Subcutaneous adipose tissue (tissue), 4 donors: Measurements from ENCODE around the gene STIM2. TPM values are rescaled to one million over a fixed set of nuclear protein-coding genes. Genes with fewer than 3 reads are reported as not detected.

Experiments used
- CTCF ChIP-seq: fragments of 450-650 bp; IDR thresholded peaks from one replicate; pipeline ENCODE4 v1.5.1; 2016; ENCODE audit warnings: low read depth, mild to moderate bottlenecking, control low read depth, antibody characterized with exemption, moderate library complexity
- total RNA-seq, 4 donors: library from RNA; depleted of rRNA; stranded (reverse); fragments of >200 nt; gene quantifications; one replicate each; pipeline ENCODE4 v1.1.0, GENCODE V29; 2016

STIM2 gene
- total RNA-seq, 4 donors from 2014 or later, result 9.0 to 19.6 (median 15.3) TPM

DNA sequence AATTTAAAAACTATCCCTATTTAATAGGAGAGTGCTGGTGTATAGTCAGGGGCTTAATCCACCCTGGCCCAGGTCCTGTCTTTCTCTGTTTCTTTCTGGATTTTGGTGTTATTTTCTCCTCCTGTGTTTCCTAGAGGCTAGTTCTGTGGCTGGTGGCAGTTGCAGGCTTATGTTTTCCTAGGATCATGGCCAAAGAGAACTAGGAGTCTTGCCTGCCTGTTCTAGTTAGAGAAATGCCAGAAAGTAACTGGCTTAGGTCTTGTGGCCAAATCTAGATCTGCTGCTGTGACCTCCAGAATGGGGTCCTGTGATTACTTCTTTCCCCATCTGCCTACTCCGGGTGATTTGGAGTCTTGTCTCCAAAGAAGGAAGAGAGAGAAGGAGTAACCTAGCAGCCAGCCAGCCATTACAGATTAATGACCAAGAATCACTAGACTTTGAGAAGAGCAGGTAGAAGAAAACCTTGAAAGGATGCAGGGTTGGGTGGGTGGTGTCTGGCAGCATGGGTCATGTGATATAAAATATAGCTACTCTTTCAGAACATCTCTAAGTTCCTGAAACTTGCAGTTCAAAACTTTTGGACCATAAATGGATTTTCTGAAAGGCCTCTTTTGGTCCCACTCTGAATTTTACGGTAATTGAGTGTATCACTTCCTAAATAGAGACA is 117.9 kb downstream of the STIM2 start:
- TF ChIP-seq CTCF, result no peak

- TF ChIP-seq CTCF, result no peak
Observed at GRCh38 chr4:26984896-26985295, 124.3 kb downstream of the STIM2 start.

GRCh38 chr4:26985873-26986272 is 125.2 kb downstream of the STIM2 start:
- no peak for TF ChIP-seq CTCF

DNA sequence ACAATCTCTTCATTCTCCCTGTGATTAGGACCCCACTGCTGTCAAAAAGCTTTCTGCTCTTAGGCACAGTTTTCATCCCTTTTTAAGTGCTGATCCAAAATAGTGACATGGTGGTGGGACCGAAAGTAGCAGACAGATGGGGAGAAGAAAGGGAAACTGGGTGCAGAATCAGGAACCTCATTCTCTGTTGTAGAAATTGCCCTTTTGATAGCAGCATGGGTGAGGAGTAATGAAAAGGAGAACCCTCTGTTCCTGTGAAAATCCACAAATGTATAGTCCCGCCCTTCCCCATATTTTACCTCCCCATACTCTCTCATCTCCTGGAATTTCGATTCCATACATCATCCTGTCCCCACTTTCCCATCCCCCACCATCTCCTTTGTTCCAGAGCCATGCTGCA is 126.5 kb downstream of the STIM2 start:
- TF ChIP-seq CTCF, result no peak

GRCh38 chr4:26991057-26991456 is 130.4 kb downstream of the STIM2 start:
- no peak for TF ChIP-seq CTCF

GRCh38 chr4:26992657-26993361 is 132.2 kb downstream of the STIM2 start:
- TF ChIP-seq CTCF, result no peak

GRCh38 chr4:26993539-26993938 is 132.9 kb downstream of the STIM2 start:
- no peak for TF ChIP-seq CTCF
